WTC11 (cell line): ENCODE data around the gene IFNLR1. TPM values are rescaled to one million over a fixed set of nuclear protein-coding genes. Genes with fewer than 3 reads are reported as not detected.

Experiments
- ATAC-seq: fragments of 200-7000 bp; cut with Tn5 transposase; 2 replicates; pipeline ENCODE4 v1.10.0; 2021; ENCODE audit warnings: mild to moderate bottlenecking, moderate library complexity
- CTCF ChIA-PET: fragments of 300-600 bp; sonication (Branson Sonifier 250); formaldehyde crosslinking; loops from one replicate; lab custom pipeline; 2021; ENCODE audit warnings: antibody characterized with exemption; lab: Charles Lee
- POLR2A ChIA-PET: fragments of 350-600 bp; sonication (Branson Sonifier 250); formaldehyde crosslinking; loops from one replicate; lab custom pipeline; 2021; ENCODE audit warnings: antibody characterized with exemption; lab: Charles Lee
- DNase-seq: peaks from one replicate; pipeline ENCODE4 v3.0.0; 2021; ENCODE audit warnings: low spot score
- H3K27ac Mint-ChIP-seq: 2 replicates; pipeline ENCODE4 v1.8.0; 2021; ENCODE audit warnings: mixed read lengths
- H3K27me3 Mint-ChIP-seq: 2 replicates; pipeline ENCODE4 v1.8.0; 2021; ENCODE audit warnings: low read depth, mild to moderate bottlenecking, moderate library complexity, mixed read lengths
- H3K36me3 Mint-ChIP-seq: 2 replicates; pipeline ENCODE4 v1.8.0; 2021; ENCODE audit warnings: mixed read lengths
- H3K4me1 Mint-ChIP-seq: 2 replicates; pipeline ENCODE4 v1.8.0; 2022; ENCODE audit warnings: mixed read lengths
- H3K4me3 Mint-ChIP-seq: 2 replicates; pipeline ENCODE4 v1.8.0; 2021; ENCODE audit warnings: mild to moderate bottlenecking, moderate library complexity, mixed read lengths
- H3K9me3 Mint-ChIP-seq: 2 replicates; pipeline ENCODE4 v1.8.0; 2021; ENCODE audit warnings: mixed read lengths
- CREM ChIP-seq: sonication (generic); formaldehyde crosslinking; IDR thresholded peaks from 2 replicates; pipeline ENCODE4 v1.8.1; 2022; ENCODE audit warnings: mild to moderate bottlenecking, missing genetic modification reagents, moderate library complexity
- FOXJ3 ChIP-seq: sonication (generic); formaldehyde crosslinking; IDR thresholded peaks from 2 replicates; pipeline ENCODE4 v1.9.0; 2021; ENCODE audit warnings: missing genetic modification reagents, mild to moderate bottlenecking, borderline replicate concordance
- GTF2I ChIP-seq: fragments of 250-450 bp; sonication (Bioruptor Pico); conservative IDR thresholded peaks from 2 replicates; pipeline ENCODE4 v1.4.0; 2021; ENCODE audit warnings: mild to moderate bottlenecking
- JAZF1 ChIP-seq: fragments of 250-450 bp; sonication (Bioruptor Pico); IDR thresholded peaks from 2 replicates; pipeline ENCODE4 v1.9.0; 2021; ENCODE audit warnings: moderate library complexity, mild to moderate bottlenecking, inconsistent platforms
- JUN ChIP-seq: sonication (generic); formaldehyde crosslinking; IDR thresholded peaks from 2 replicates; pipeline ENCODE4 v1.8.0; 2023; ENCODE audit warnings: mild to moderate bottlenecking, missing genetic modification reagents
- NFE2L1 ChIP-seq: sonication (generic); formaldehyde crosslinking; IDR thresholded peaks from 2 replicates; pipeline ENCODE4 v1.8.1; 2023; ENCODE audit warnings: missing genetic modification reagents
- NFYB ChIP-seq: sonication (generic); formaldehyde crosslinking; conservative IDR thresholded peaks from 2 replicates; pipeline ENCODE4 v1.8.0; 2022; ENCODE audit warnings: low read depth, missing genetic modification reagents
- NR2C2 ChIP-seq: sonication (generic); formaldehyde crosslinking; IDR thresholded peaks from 2 replicates; pipeline ENCODE4 v1.8.0; 2022; ENCODE audit warnings: mild to moderate bottlenecking, missing genetic modification reagents
- RELA ChIP-seq: sonication (generic); formaldehyde crosslinking; IDR thresholded peaks from 2 replicates; pipeline ENCODE4 v1.8.1; 2022; ENCODE audit warnings: missing genetic modification reagents, mild to moderate bottlenecking, borderline replicate concordance
- RORB ChIP-seq: fragments of 250-450 bp; sonication (Bioruptor Pico); IDR thresholded peaks from 2 replicates; pipeline ENCODE4 v1.9.0; 2021; ENCODE audit warnings: mild to moderate bottlenecking
- SMAD3 ChIP-seq: sonication (generic); formaldehyde crosslinking; IDR thresholded peaks from 2 replicates; pipeline ENCODE4 v1.8.0; 2022; ENCODE audit warnings: missing genetic modification reagents, mild to moderate bottlenecking, borderline replicate concordance
- SMAD4 ChIP-seq: sonication (generic); formaldehyde crosslinking; IDR thresholded peaks from 2 replicates; pipeline ENCODE4 v1.8.0; 2022; ENCODE audit warnings: mild to moderate bottlenecking, missing genetic modification reagents
- SOX15 ChIP-seq: fragments of 250-450 bp; sonication (Bioruptor Pico); IDR thresholded peaks from 2 replicates; pipeline ENCODE4 v1.9.0; 2021; ENCODE audit warnings: mild to moderate bottlenecking
- SP1 ChIP-seq: sonication (generic); formaldehyde crosslinking; conservative IDR thresholded peaks from 2 replicates; pipeline ENCODE4 v1.8.1; 2022; ENCODE audit warnings: missing genetic modification reagents
- TEAD4 ChIP-seq: sonication (generic); formaldehyde crosslinking; IDR thresholded peaks from 2 replicates; pipeline ENCODE4 v1.8.0; 2022; ENCODE audit warnings: mild to moderate bottlenecking, missing genetic modification reagents
- TP53 ChIP-seq: sonication (generic); formaldehyde crosslinking; IDR thresholded peaks from 2 replicates; pipeline ENCODE4 v1.8.1; 2023; ENCODE audit warnings: mild to moderate bottlenecking, missing genetic modification reagents
- ZBTB21 ChIP-seq: sonication (generic); formaldehyde crosslinking; IDR thresholded peaks from 2 replicates; pipeline ENCODE4 v1.8.1; 2023; ENCODE audit warnings: mild to moderate bottlenecking, missing genetic modification reagents, borderline replicate concordance
- ZNF219 ChIP-seq: sonication (generic); formaldehyde crosslinking; IDR thresholded peaks from 2 replicates; pipeline ENCODE4 v1.8.0; 2023; ENCODE audit warnings: missing genetic modification reagents, mild to moderate bottlenecking, borderline replicate concordance
- ZNF232 ChIP-seq: sonication (generic); formaldehyde crosslinking; IDR thresholded peaks from 2 replicates; pipeline ENCODE4 v1.8.0; 2022; ENCODE audit warnings: mild to moderate bottlenecking, missing genetic modification reagents
- ZNF396 ChIP-seq: fragments of 250-450 bp; sonication (Bioruptor Pico); IDR thresholded peaks from 2 replicates; pipeline ENCODE4 v1.8.0; 2021; ENCODE audit warnings: mild to moderate bottlenecking, moderate library complexity, borderline replicate concordance
- total RNA-seq: library from RNA; stranded (reverse); gene quantifications from 3 replicates; pipeline ENCODE4 v1.2.3, GENCODE V29; 2021
- TF ChIP-seq, protein P1 (sequence below): sonication (generic); formaldehyde crosslinking; IDR thresholded peaks from 2 replicates; pipeline ENCODE4 v1.8.1; 2022; ENCODE audit warnings: low read depth, missing genetic modification reagents, borderline replicate concordance
- TF ChIP-seq, protein P2 (sequence below): fragments of 250-450 bp; sonication (Bioruptor Pico); IDR thresholded peaks from 2 replicates; pipeline ENCODE4 v1.8.0; 2021; ENCODE audit warnings: mild to moderate bottlenecking
- TF ChIP-seq, protein P3 (sequence below): sonication (generic); formaldehyde crosslinking; IDR thresholded peaks from 2 replicates; pipeline ENCODE4 v1.8.0; 2023; ENCODE audit warnings: missing genetic modification reagents
- TF ChIP-seq, protein P4 (sequence below): sonication (generic); formaldehyde crosslinking; IDR thresholded peaks from 2 replicates; pipeline ENCODE4 v1.8.1; 2023; ENCODE audit warnings: mild to moderate bottlenecking, missing genetic modification reagents, moderate library complexity
- TF ChIP-seq, protein P5 (sequence below): sonication (generic); formaldehyde crosslinking; IDR thresholded peaks from 2 replicates; pipeline ENCODE4 v1.8.0; 2022; ENCODE audit warnings: mild to moderate bottlenecking, missing genetic modification reagents
- TF ChIP-seq, protein P6 (sequence below): fragments of 250-450 bp; sonication (Bioruptor Pico); IDR thresholded peaks from 2 replicates; pipeline ENCODE4 v2.1.2; 2022; ENCODE audit warnings: mild to moderate bottlenecking, moderate library complexity
- TF ChIP-seq, protein P7 (sequence below): sonication (generic); formaldehyde crosslinking; conservative IDR thresholded peaks from 2 replicates; pipeline ENCODE4 v1.8.1; 2022; ENCODE audit warnings: mild to moderate bottlenecking, missing genetic modification reagents
- TF ChIP-seq, protein P8 (sequence below): fragments of 250-450 bp; sonication (Bioruptor Pico); conservative IDR thresholded peaks from 2 replicates; pipeline ENCODE4 v1.9.0; 2021; ENCODE audit warnings: mild to moderate bottlenecking

Gene IFNLR1
- total RNA-seq, 1 experiment from 2014 or later, result 6.6 TPM

DNA sequence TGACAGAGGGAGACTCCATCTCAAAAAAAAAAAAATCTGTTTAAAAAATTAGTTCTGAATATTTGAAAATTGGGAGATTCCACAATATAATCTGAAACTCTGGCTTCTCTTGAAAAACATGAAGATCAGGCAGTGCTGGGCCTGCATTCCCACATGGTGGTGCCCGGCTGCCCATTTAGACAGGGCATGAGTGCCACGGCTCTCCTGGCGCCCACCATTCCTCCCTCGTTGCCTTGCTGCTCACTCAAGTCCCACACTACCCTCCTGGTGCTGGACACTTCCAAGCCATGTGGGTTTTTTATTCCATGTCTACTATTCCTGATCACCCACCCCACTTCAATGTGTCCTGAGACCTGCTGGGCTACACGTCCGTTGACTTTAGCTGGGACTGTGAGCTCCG, 64.3 kb downstream of the IFNLR1 start:
- ChIA-PET CTCF (no interaction called here), POLR2A (no interaction called here)
- H3K4me1 Mint-ChIP-seq, result peaks cover 5% of the 10 kb centered on the region
- no peak for TF ChIP-seq JUN
- TF ChIP-seq SMAD4 (CRISPR knock-in tag), result no peak
- no peak for TF ChIP-seq ZBTB21 (CRISPR knock-in tag)
- no peak for TF ChIP-seq ZNF219 (CRISPR knock-in tag)
- TF ChIP-seq, protein P1, sequence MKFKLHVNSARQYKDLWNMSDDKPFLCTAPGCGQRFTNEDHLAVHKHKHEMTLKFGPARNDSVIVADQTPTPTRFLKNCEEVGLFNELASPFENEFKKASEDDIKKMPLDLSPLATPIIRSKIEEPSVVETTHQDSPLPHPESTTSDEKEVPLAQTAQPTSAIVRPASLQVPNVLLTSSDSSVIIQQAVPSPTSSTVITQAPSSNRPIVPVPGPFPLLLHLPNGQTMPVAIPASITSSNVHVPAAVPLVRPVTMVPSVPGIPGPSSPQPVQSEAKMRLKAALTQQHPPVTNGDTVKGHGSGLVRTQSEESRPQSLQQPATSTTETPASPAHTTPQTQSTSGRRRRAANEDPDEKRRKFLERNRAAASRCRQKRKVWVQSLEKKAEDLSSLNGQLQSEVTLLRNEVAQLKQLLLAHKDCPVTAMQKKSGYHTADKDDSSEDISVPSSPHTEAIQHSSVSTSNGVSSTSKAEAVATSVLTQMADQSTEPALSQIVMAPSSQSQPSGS (CRISPR knock-in tag), result no peak
- TF ChIP-seq TEAD4 (CRISPR knock-in tag), result no peak
- TF ChIP-seq RORB (CRISPR knock-in tag), result no peak
- TF ChIP-seq, protein P2, sequence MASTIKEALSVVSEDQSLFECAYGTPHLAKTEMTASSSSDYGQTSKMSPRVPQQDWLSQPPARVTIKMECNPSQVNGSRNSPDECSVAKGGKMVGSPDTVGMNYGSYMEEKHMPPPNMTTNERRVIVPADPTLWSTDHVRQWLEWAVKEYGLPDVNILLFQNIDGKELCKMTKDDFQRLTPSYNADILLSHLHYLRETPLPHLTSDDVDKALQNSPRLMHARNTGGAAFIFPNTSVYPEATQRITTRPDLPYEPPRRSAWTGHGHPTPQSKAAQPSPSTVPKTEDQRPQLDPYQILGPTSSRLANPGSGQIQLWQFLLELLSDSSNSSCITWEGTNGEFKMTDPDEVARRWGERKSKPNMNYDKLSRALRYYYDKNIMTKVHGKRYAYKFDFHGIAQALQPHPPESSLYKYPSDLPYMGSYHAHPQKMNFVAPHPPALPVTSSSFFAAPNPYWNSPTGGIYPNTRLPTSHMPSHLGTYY (CRISPR knock-in tag), result no peak
- TF ChIP-seq, protein P3, sequence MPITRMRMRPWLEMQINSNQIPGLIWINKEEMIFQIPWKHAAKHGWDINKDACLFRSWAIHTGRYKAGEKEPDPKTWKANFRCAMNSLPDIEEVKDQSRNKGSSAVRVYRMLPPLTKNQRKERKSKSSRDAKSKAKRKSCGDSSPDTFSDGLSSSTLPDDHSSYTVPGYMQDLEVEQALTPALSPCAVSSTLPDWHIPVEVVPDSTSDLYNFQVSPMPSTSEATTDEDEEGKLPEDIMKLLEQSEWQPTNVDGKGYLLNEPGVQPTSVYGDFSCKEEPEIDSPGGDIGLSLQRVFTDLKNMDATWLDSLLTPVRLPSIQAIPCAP, result no peak
- TF ChIP-seq NFE2L1 (CRISPR knock-in tag), result no peak
- TF ChIP-seq NFYB (CRISPR knock-in tag), result no peak
- no peak for TF ChIP-seq TP53 (CRISPR knock-in tag)
- TF ChIP-seq, protein P4, sequence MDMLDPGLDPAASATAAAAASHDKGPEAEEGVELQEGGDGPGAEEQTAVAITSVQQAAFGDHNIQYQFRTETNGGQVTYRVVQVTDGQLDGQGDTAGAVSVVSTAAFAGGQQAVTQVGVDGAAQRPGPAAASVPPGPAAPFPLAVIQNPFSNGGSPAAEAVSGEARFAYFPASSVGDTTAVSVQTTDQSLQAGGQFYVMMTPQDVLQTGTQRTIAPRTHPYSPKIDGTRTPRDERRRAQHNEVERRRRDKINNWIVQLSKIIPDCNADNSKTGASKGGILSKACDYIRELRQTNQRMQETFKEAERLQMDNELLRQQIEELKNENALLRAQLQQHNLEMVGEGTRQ (CRISPR knock-in tag), result no peak
- no peak for TF ChIP-seq GTF2I (CRISPR knock-in tag)
- no peak for TF ChIP-seq CREM (CRISPR knock-in tag)
- no peak for TF ChIP-seq ZNF232 (CRISPR knock-in tag)
- TF ChIP-seq NR2C2 (CRISPR knock-in tag), result no peak
- H3K4me3 Mint-ChIP-seq, result no peak overlapping the region
- no peaks in the 10 kb centered on the region for H3K27me3 Mint-ChIP-seq
- no peak for DNase-seq
- no peak for ATAC-seq
- H3K27ac Mint-ChIP-seq, result no peak overlapping the region; the same call in 1 of the 2 replicates
- no peaks in the 10 kb centered on the region for H3K9me3 Mint-ChIP-seq
- H3K36me3 Mint-ChIP-seq, result no peaks in the 10 kb centered on the region

DNA sequence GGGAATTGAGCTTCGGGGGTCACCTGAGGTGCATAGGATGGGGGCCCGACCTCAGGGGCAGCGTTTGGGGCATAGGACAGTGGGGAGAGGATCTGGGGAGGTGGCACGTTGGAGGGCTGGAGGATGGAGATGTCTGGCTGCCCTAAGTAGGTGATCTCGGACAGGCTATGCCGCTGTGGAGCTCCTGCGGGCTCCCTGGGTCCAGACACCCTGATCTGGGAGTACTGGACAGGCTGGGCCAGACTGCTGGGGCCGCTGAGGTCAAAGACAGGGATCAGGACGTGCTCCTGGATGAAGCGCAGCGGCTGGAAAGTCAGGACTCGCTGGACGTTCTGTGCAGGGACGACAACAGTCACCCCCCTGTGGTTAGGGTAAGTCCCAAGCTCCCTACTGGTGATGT, 65.7 kb downstream of the IFNLR1 start:
- DNase-seq, result no peak
- TF ChIP-seq SOX15 (CRISPR knock-in tag) (no peak), NR2C2 (CRISPR knock-in tag) (no peak), TP53 (CRISPR knock-in tag) (no peak), FOXJ3 (CRISPR knock-in tag) (no peak), JAZF1 (CRISPR knock-in tag) (no peak), SMAD3 (CRISPR knock-in tag) (no peak), RELA (CRISPR knock-in tag) (no peak), SP1 (CRISPR knock-in tag) (no peak), ZNF396 (CRISPR knock-in tag) (no peak)
- TF ChIP-seq, protein P5, sequence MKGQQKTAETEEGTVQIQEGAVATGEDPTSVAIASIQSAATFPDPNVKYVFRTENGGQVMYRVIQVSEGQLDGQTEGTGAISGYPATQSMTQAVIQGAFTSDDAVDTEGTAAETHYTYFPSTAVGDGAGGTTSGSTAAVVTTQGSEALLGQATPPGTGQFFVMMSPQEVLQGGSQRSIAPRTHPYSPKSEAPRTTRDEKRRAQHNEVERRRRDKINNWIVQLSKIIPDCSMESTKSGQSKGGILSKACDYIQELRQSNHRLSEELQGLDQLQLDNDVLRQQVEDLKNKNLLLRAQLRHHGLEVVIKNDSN (CRISPR knock-in tag), result no peak
- TF ChIP-seq, protein P6, sequence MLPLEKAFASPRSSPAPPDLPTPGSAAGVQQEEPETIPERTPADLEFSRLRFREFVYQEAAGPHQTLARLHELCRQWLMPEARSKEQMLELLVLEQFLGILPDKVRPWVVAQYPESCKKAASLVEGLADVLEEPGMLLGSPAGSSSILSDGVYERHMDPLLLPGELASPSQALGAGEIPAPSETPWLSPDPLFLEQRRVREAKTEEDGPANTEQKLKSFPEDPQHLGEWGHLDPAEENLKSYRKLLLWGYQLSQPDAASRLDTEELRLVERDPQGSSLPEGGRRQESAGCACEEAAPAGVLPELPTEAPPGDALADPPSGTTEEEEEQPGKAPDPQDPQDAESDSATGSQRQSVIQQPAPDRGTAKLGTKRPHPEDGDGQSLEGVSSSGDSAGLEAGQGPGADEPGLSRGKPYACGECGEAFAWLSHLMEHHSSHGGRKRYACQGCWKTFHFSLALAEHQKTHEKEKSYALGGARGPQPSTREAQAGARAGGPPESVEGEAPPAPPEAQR (CRISPR knock-in tag), result no peak
- TF ChIP-seq, protein P7, sequence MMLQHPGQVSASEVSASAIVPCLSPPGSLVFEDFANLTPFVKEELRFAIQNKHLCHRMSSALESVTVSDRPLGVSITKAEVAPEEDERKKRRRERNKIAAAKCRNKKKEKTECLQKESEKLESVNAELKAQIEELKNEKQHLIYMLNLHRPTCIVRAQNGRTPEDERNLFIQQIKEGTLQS, result no peak
- TF ChIP-seq, protein P8, sequence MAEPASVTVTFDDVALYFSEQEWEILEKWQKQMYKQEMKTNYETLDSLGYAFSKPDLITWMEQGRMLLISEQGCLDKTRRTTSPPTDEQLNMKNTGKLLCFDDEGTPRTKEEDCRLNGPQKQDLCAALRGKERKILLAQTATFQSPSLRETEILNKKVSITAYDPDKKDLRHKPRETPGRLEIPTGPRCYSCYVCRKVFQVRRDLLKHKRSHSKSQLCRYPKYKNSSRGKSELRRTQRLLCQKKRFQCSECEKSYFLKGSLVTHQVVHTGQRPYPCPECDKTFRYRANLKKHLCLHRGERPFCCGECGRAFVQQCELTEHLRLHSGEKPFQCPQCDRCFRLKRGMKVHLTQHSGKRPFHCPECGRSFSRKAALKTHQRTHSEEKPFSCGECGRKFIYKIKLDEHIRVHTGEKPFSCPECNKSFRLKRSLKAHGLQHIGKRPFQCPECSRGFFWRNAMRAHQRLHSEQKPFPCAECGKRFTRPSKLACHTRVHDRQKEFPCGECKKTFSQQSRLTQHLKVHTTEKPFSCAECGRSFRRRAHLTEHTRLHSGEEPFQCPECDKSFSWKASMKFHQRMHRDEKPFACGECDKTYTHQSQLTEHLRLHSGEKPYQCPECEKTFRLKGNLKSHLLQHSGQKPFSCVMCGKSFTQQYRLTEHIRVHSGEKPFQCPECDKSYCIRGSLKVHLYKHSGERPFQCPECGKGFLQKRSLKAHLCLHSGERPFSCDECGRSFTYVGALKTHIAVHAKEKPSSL, result no peak
- TF ChIP-seq, all 79 proteins: peak for 0
- POLR2A ChIA-PET, result interaction anchor here (0.6 kb wide), 1 partner anchor 9 kb away, joined by 3 read pairs; no protein-coding TSS in a partner anchor
- CTCF ChIA-PET, result interaction anchor here (2.7 kb wide), 1 partner anchor 29 kb away, joined by 9 read pairs; no protein-coding TSS in a partner anchor
- Mint-ChIP-seq H3K27me3 (no peaks in the 10 kb centered on the region), H3K9me3 (no peaks in the 10 kb centered on the region), H3K4me1 (peaks cover 5% of the 10 kb centered on the region), H3K36me3 (no peaks in the 10 kb centered on the region), H3K27ac (no peak overlapping the region), H3K4me3 (no peak overlapping the region)
- no peak for ATAC-seq
